Activated T-cell treated with anti-CD3 and anti-CD28 coated beads, Interleukin-2, amount 50 U/mL, for 4 hours (primary cell): ENCODE measurements around the gene FEZ2. TPM values are rescaled to one million over a fixed set of nuclear protein-coding genes. Genes with fewer than 3 reads are reported as not detected.

Experiments used
- ATAC-seq, 2 donors: fragments of 200-7000 bp; cut with Tn5 transposase; one replicate each; pipeline ENCODE4 v1.10.0; 2021
- DNase-seq: peaks from one replicate; pipeline ENCODE4 v3.0.0-alpha.2; 2020
- H3K27me3 Mint-ChIP-seq: one replicate; pipeline ENCODE4 v1.8.0; 2021; ENCODE audit warnings: low read depth, mixed read lengths
- H3K36me3 Mint-ChIP-seq: one replicate; pipeline ENCODE4 v1.8.0; 2022; ENCODE audit warnings: mixed read lengths; ENCODE audit not compliant: insufficient read depth
- H3K4me1 Mint-ChIP-seq: one replicate; pipeline ENCODE4 v1.8.0; 2021; ENCODE audit warnings: low read depth, mixed read lengths
- H3K4me3 Mint-ChIP-seq: one replicate; pipeline ENCODE4 v1.8.0; 2021; ENCODE audit warnings: mild to moderate bottlenecking, moderate library complexity, mixed read lengths
- H3K9me3 Mint-ChIP-seq: one replicate; pipeline ENCODE4 v1.8.0; 2021; ENCODE audit warnings: mixed read lengths
- total RNA-seq, 3 donors: library from RNA; stranded (reverse); gene quantifications; one replicate each; pipeline ENCODE4 v1.2.1, GENCODE V29; 2021

The FEZ2 gene
- total RNA-seq, 3 donors from 2014 or later = 7.4 to 10.0 (median 8.2) TPM

DNA sequence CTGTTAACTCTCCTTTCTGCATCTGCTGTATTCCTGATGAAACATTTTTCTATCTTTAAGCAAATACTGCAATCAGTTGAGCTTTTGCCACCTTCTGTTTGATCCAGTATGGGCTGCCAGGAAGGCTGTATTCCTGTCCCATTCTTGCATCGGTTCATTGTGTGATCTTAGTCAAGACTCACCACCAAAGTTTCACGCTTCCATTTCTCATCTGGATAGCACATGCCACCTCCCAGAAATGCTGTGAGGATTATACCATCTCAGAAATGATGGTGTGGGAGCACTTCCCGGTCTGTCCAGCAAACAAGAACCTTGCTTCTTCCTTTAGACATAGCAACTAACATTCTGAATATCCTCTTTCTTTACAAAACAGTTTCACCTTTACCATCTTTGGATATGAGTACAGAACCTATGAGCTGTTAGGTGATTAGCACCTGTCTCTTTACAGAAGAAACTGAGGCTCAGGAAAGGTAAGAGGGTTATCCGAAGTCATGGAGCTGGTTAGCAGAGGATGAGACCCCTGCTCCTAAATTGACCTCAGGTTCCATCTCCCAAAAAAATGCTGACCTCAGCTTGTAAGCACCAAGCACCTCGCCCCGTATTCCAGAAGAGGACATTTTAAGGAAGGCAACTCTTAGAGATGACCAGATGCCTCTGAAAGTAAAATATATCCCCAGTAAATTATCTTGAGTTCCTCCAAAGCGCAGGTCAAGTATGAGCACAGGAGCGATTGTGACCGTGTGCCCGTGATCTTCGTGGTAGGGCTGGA, 56.8 kb downstream of the FEZ2 start:
- H3K27me3 Mint-ChIP-seq = no peaks in the 10 kb centered on the region
- no peaks in the 10 kb centered on the region for H3K4me1 Mint-ChIP-seq
- ATAC-seq (no peak), DNase-seq (no peak)
- peaks cover 12% of the 10 kb centered on the region for H3K36me3 Mint-ChIP-seq
- H3K9me3 Mint-ChIP-seq = no peaks in the 10 kb centered on the region
- no peak overlapping the region for H3K4me3 Mint-ChIP-seq

DNA sequence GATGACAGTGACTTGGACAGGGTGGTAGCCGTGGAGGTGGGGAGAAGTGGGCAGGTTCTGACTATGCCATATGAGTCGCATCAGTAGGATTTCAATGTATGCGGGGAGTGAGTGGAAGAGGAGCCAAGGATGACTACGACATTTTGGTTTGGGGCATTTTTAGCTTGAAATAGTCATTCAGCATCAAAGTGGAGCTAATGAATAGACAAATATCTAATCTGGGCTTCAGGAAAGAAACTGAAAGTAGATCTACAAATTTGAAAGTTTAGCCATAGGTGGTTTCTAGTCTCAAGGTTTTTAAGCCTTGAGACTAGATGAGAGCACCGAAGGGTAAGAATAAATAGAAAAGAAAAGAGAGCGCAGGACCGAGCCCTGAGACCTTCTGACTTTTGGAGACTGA, 58.3 kb downstream of the FEZ2 start:
- no peak for DNase-seq
- no peak overlapping the region for H3K4me3 Mint-ChIP-seq
- no peaks in the 10 kb centered on the region for H3K27me3 Mint-ChIP-seq
- ATAC-seq = no peak
- H3K9me3 Mint-ChIP-seq = no peaks in the 10 kb centered on the region
- no peaks in the 10 kb centered on the region for H3K4me1 Mint-ChIP-seq
- peaks cover 5% of the 10 kb centered on the region for H3K36me3 Mint-ChIP-seq

DNA sequence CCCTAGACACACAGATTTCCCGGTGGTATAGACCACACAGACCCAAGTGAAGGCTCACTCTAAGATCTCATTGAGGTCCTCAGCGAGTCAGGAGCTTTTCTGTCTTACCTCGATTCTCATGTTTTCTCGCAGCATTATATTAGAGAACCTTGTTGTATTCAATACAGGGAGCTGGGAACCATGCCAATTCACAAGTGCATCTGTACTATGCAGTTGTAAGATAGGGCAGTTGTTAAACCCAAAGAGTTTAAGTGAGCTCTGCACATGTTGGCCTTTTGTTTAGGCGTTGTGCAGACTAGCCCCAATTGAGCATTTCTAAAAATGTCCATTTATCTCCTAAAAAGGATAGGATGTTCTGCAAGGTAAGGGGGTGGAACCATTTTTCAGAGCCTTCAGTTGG, 59.6 kb downstream of the FEZ2 start:
- H3K4me1 Mint-ChIP-seq = no peaks in the 10 kb centered on the region
- ATAC-seq (no peak), DNase-seq (no peak)
- H3K4me3 Mint-ChIP-seq = no peak overlapping the region
- no peaks in the 10 kb centered on the region for H3K9me3 Mint-ChIP-seq
- H3K27me3 Mint-ChIP-seq = no peaks in the 10 kb centered on the region
- H3K36me3 Mint-ChIP-seq = peaks cover 3% of the 10 kb centered on the region

DNA sequence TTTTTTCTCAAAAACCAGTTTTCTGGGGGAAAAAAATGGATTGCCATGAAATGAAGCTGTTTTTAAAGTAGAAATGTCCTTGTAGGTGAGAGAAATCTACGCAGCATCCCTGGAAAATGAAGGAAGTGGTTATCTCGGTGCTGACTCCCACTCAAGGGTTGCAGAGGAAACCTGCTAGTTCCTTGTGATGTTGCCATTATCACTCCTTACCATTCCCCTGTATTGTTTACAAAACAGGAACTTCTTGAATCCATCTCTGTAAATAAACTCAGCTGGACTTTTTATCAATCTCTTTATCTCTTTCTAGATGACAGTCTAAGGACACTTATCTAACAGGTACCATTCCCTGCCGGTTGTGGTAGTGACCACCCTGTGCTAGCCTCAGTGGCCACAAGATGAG, 61.2 kb downstream of the FEZ2 start:
- DNase-seq = no peak
- no peaks in the 10 kb centered on the region for H3K9me3 Mint-ChIP-seq
- ATAC-seq = no peak
- H3K36me3 Mint-ChIP-seq = peaks cover 3% of the 10 kb centered on the region
- H3K27me3 Mint-ChIP-seq = no peaks in the 10 kb centered on the region
- H3K4me3 Mint-ChIP-seq = no peak overlapping the region
- no peaks in the 10 kb centered on the region for H3K4me1 Mint-ChIP-seq

DNA sequence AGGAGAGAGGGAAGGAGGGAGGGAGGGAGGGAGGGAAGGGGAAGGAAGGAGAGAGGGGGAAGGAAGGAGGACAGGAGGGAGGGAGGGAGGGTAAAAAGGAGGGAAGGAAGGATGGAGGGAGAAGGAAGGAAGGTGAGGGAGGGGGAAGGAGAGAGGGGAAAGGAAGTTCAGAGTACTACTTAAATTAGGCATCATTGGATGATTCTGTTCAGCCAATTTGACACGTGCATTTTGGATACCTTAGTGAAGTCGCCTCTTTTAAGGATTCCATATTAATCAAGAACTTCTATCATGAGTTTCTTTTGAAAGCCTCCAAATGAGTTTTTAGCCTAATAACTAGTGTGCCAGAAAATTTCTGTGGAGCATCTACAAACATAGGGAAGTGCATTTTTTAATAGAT, 62.9 kb downstream of the FEZ2 start:
- Mint-ChIP-seq H3K4me1 (no peaks in the 10 kb centered on the region), H3K4me3 (no peak overlapping the region), H3K9me3 (no peaks in the 10 kb centered on the region), H3K27me3 (no peaks in the 10 kb centered on the region), H3K36me3 (peaks cover 4% of the 10 kb centered on the region)
- DNase-seq (no peak), ATAC-seq (no peak)

DNA sequence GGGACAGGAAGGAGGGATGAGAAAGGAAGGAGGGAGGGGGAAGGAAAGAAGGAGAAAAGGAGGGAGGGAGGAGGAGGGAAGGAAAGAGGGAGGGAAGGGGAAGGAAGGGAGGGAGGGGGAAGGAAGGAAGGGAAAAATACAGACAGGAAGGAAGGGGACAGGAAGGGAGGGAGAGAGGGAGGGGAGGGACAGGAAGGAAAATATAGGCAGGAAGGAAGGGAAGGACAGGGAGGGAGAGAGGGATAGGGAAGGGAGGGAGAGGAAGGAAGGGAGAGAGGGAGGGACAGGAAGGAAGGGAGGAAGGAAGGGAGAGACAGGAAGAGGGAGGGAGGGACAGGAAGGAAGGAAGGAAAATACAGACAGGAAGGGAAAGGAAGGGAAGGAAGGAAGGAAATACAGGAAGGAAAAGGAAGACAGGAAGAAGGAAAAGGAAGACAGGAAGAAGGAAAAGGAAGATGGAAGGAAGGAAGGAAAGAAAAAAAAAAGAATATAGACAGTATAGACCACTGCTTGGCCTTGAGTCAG, 63.6 kb downstream of the FEZ2 start:
- no peaks in the 10 kb centered on the region for H3K27me3 Mint-ChIP-seq
- no peak overlapping the region for H3K4me3 Mint-ChIP-seq
- no peaks in the 10 kb centered on the region for H3K4me1 Mint-ChIP-seq
- no peaks in the 10 kb centered on the region for H3K9me3 Mint-ChIP-seq
- ATAC-seq (no peak), DNase-seq (no peak)
- H3K36me3 Mint-ChIP-seq = peaks cover 4% of the 10 kb centered on the region

DNA sequence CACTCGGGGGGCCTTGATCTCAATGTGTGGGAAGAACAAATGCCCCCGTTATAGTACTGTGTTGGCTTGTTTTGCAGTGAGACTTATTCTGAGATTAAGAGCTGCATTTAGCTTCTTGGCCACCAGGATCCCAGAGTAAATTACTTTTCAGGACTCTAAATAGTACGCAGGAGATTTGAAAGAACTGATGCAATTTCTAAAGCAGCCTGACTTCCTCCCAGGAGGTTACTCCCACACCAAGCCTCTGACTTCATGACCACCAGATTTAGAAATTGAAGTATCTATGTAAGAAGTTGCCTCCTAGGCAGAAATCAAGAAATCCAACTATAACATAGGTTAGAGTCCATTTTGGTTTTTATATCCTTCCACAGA, 67.0 kb downstream of the FEZ2 start:
- H3K4me3 Mint-ChIP-seq = no peak overlapping the region
- H3K9me3 Mint-ChIP-seq = no peaks in the 10 kb centered on the region
- no peaks in the 10 kb centered on the region for H3K27me3 Mint-ChIP-seq
- DNase-seq (no peak), ATAC-seq (no peak)
- H3K36me3 Mint-ChIP-seq = peaks cover 6% of the 10 kb centered on the region
- H3K4me1 Mint-ChIP-seq = no peaks in the 10 kb centered on the region

DNA sequence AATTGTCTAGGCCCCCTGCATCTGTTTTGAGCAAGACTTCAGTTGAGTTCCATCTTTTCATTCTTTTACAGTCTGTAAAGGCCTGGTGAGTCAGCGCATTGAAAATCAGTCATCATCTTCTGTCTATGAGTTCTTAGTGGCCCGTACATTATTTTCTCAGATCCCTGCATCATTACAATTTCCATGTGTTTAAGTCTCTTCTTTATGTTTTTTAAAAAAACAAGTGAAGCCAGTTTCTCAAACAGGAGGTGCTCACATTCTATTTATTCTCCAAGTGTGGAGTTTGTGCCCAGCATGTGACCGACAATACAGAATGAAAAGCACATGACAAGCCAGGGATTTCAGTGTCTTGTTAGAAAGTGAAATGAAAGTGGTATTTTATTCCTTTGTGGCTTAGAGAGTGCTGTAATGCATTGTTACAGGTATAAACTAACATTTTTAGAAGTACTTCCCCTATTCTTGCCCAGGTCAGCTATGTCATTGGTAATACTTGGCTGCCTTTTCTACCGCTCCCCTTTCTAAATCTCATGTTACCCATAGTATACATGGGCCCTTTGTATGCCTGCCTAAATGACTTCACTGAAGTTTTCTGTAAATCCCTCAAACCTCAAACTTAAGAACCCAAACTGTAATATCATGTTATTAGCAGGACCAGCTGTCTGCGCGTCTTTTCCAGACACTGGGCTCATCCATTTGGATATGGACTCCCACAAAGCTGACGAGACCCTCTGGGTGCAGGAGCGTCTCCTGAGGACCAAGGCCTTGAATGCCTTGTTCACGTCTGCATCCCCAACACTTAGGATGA, 67.6 kb downstream of the FEZ2 start:
- Mint-ChIP-seq H3K4me1 (no peaks in the 10 kb centered on the region), H3K4me3 (no peak overlapping the region), H3K36me3 (peaks cover 9% of the 10 kb centered on the region), H3K9me3 (no peaks in the 10 kb centered on the region), H3K27me3 (no peaks in the 10 kb centered on the region)
- ATAC-seq (no peak), DNase-seq (no peak)

DNA sequence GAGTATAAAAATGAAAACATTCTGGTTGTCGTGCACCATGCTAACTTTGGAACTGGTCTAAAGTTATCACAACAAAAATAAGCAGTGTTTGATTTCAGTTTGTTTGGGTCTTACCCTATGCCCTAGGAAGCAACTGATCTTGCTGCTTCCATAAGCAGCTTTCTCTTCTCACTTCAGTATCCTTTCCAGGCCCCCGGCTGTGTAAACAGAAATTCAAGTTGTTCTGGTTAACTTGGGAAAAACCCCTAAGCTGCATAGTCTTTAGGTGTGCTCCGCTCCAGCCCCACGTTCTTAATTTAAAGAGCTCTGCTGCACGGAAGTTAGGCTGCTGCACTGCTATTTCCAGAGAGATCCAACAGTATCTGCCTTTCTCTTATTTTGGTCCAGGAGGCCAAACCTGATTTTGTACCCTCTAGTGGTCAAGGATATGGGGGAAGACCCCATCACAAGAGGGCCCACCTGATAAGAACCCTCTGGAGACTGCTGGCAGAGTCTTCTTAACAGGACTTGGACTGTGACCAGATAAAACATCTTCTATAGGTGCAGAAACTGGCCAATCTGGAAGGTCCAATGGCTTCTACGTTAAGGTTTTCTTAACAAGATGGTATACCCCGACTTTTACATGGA, 69.1 kb downstream of the FEZ2 start:
- H3K4me1 Mint-ChIP-seq = no peaks in the 10 kb centered on the region
- ATAC-seq = no peak
- DNase-seq = no peak
- H3K4me3 Mint-ChIP-seq = no peak overlapping the region
- no peaks in the 10 kb centered on the region for H3K27me3 Mint-ChIP-seq
- peaks cover 16% of the 10 kb centered on the region for H3K36me3 Mint-ChIP-seq
- H3K9me3 Mint-ChIP-seq = no peaks in the 10 kb centered on the region

DNA sequence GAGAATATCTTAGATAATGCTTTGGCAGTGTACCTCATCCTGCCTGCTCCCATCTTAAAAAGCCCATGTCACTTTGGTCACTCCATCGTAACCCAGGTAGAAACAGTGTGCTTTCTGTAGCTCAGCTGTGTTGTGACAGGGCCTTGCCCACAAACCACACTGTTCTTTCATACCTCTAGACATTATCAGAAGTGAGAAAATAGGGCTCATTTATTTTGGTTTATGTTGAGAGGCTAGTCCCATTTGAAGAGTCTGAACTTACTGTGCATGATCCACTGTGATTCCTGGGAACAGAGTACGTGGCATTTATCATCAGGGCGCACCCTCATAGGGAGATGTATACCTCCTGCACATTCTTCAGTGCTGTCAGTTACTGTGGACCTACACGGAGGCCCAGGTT, 69.7 kb downstream of the FEZ2 start:
- no peak for ATAC-seq
- no peak for DNase-seq
- no peak overlapping the region for H3K4me3 Mint-ChIP-seq
- peaks cover 16% of the 10 kb centered on the region for H3K36me3 Mint-ChIP-seq
- H3K27me3 Mint-ChIP-seq = no peaks in the 10 kb centered on the region
- no peaks in the 10 kb centered on the region for H3K9me3 Mint-ChIP-seq
- no peaks in the 10 kb centered on the region for H3K4me1 Mint-ChIP-seq

DNA sequence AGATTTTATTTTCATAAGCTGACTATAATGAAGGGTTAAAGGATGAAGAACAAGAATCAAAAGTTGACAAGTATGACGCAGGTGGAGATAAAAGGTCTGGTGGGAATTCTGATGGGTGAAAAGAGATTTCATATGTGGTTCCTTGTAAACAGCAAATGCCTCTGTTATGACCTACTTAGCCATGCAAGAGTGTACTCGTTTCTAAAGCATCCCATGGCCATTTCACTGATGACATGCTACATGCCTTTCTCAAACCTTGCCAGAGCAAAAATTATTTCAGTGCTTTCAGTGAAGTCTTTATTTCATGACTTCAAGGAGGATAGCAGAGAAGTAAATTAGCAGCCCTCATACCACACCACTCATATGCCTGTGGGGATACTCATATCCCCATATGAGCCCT, 71.7 kb downstream of the FEZ2 start:
- no peaks in the 10 kb centered on the region for H3K27me3 Mint-ChIP-seq
- ATAC-seq = no peak
- peaks cover 20% of the 10 kb centered on the region for H3K36me3 Mint-ChIP-seq
- no peak overlapping the region for H3K4me3 Mint-ChIP-seq
- no peaks in the 10 kb centered on the region for H3K9me3 Mint-ChIP-seq
- H3K4me1 Mint-ChIP-seq = no peaks in the 10 kb centered on the region
- no peak for DNase-seq

DNA sequence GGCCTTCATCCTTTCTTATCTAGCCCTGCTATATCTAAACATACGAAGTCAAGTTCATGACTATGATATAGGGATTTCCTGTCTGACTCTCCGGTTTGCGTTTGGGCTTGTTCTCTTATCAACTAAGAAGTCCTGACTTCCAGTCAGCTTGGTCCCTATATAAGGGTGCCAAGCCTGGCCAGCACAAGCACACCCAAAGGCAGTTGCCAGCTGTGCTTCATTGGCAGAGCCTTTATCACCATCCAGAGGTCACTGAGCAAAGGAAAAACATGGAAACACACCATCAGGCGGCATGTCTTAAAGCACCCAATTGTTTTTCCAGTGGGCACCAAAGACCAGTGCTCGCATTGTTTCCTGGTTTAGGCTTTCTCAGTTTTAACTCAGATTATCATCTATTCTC, 72.7 kb downstream of the FEZ2 start:
- H3K9me3 Mint-ChIP-seq = no peaks in the 10 kb centered on the region
- no peak for DNase-seq
- no peaks in the 10 kb centered on the region for H3K27me3 Mint-ChIP-seq
- ATAC-seq = no peak
- H3K36me3 Mint-ChIP-seq = peaks cover 21% of the 10 kb centered on the region
- H3K4me1 Mint-ChIP-seq = no peaks in the 10 kb centered on the region
- no peak overlapping the region for H3K4me3 Mint-ChIP-seq

DNA sequence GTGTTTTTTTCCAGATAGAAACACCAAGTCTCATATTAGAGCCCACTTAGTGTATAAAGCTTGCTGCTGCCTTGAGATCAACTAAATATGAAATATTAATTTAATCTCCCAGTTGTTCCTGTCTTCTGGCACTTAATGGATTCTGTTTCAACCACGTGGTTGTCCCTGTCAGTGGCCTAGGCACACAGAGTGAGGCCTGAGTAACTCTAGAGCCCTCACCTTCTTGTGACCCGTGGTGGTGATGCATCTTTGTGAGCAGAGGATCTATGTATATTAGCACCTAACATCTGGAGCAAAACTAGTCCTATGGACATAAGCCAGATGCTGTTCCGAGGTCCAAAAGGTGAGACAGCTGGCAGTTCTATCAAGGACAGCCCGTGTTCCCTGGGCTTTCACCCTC, 74.8 kb downstream of the FEZ2 start:
- Mint-ChIP-seq H3K27me3 (no peaks in the 10 kb centered on the region), H3K4me3 (no peak overlapping the region), H3K4me1 (no peaks in the 10 kb centered on the region), H3K36me3 (peaks cover 27% of the 10 kb centered on the region), H3K9me3 (no peaks in the 10 kb centered on the region)
- ATAC-seq (no peak), DNase-seq (no peak)

DNA sequence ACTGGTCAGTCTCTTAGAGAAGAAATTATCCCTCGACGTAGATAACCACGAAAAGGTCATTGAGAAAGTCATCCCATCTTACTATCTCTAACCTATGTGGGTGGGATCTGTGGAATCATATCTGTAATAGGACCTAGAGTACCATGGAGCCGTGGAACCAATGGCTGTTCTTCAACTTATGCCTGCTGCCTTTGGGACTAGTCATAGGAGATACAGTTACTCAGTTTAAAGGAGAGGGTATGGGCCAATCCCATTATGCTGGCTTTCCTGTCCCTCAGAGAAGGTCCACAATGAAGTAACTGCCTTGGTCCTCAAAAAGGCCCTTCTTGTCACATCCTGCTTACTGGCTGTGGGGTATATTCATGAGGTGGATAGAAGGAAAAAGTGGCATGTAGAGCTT, 77.5 kb downstream of the FEZ2 start:
- DNase-seq = no peak
- Mint-ChIP-seq H3K9me3 (no peaks in the 10 kb centered on the region), H3K36me3 (peaks cover 38% of the 10 kb centered on the region), H3K4me3 (no peak overlapping the region), H3K4me1 (no peaks in the 10 kb centered on the region), H3K27me3 (no peaks in the 10 kb centered on the region)
- no peak for ATAC-seq
